ENCODE results near the gene ST6GALNAC4.

Gene ST6GALNAC4

GRCh38 chr9:127928676-127929624 is 12.1 kb upstream of the ST6GALNAC4 start:
- no peak for DNase-seq

DNA sequence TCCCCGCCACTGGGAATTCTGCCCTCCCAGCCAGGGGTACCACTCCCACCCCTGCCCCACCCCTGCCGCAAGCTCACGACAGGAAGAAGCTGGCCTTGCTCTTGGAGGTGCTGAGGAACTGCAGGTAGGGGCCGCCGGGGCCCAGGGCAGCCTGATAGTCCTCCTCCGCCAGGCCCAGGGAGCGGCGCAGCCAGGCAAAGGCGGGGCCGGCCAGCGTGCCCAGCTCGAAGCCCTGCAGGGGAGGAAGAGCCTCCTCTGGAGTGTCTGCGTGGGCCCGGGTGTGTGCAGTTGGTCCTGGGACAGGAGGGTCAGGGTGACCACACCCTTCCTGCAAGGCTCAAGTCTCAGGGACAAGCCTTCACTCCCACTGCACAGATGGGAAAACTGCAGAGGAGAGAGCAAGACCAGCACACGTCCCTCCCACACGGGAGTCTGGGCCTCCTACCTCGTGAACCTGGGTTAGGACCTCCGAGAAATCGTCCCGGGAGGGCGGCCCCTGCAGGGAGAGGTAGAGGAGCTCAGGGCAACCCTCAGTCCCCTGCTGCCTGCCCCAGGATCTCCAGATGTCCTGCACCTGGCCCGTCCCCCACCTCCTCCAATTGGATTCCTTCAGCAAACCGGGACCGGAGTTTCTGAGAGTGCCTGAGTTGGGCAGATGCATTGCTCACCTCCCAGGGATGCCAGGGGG is 11.3 kb upstream of the ST6GALNAC4 start:
- DNase-seq, result no peak

DNA sequence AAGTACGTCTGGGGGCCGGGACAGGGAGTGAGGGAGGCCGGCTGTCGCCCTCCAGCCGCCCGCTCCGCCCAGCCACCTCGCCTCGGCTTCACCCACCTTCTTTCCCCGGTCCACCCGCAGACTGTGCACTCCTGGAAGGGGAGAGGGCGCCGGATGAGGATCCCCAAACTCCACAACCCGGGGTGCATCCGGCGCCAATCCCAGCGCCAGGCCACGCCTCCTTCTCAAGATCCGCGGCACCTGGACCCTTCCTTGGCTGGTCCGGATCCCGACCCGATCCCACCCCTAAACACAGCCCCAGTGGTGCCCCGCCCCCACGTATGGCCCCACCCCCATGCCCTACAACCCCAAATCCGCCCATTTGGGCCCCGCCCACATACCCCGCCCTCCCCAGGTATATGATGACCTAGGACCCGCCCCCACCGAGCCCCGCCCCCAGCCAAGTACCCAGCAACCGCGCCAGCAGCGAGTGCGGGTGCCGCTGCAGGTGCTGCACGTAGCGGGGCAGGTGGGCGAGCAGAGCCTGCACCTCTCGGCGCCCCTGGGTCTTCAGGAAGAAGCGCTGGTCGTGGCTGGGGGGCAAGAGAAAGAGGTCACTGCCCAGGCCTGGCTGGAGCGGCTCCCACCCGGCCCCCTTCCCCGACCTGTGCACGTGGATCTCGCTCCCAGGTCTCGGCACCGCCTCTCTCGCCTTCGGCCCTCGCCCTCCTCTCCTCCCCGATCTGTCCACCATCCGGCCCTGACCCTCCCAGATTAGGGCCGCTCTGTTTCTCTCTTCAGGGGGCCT is 10.6 kb upstream of the ST6GALNAC4 start:
- DNase-seq, result no peak

DNA sequence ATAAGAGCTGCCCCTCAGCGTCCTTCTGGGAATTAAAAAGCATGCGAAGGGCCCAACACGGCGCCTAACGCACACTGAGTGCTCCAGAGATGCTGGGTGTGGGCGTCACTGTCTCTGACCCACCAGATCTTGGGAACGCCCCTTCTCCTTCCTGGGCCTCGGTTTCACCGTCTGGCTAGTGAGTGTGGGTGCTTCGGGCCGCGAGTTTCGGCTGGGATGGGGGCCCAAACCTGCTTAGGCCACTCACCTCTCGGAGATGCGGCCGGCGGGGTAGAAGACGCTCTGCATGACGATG is 10.0 kb upstream of the ST6GALNAC4 start:
- no peak for DNase-seq

GRCh38 chr9:127925959-127926905 is 9.4 kb upstream of the ST6GALNAC4 start:
- DNase-seq, result no peak

GRCh38 chr9:127924736-127925444 is 8.0 kb upstream of the ST6GALNAC4 start:
- DNase-seq, result no peak

- peak; percentile 13 for DNase-seq
These were observed 6.9 kb upstream of the ST6GALNAC4 start for GRCh38 chr9:127923771-127924170.

DNA sequence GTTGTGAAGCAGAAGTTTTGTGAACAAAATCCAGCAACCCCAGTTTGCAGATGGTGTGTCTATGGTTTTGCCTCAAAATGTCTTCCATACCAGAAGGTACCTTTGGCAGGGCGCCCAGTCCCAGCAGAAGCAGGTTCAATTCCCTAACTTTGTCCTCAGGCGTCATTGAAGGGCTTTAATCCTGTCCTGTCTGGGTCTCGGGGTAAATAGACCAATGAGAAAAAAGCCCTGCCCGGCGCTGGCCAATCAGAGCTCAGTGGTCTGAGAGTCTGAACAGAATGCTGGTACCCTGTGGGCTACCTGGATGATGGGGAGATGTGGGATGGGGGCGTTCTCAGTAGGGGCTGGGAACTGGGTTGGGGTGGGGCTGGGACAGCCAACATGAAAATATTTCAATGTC is 6.2 kb upstream of the ST6GALNAC4 start:
- no peak for DNase-seq

DNA sequence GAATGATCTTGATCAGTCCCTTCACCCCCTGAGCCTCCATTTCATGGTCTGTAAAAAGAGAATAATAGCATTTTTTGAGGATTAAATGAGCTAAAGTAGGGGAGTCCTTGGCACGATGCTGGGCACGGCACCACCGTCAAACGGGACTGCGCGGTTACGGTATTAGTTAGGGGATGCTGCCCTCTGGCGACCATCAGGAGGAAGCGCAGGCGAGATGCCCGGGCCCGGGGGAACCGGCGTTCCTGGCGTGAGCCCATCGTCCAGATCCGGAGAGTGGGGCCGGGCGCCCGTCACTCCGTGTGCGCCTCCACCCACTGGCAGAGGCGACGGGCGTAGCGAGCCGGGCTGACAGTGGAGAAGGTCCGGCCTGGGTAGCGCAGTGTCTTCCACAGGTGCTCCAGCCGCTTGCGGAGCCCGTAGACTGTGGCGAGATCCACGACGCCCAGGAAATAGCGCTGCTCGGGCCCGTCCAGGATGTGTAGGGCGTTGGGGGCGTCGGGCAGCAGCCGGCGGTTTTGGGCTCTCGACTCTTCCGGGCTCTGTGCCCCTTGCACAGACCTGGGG is 4.8 kb upstream of the ST6GALNAC4 start:
- DNase-seq, result peak; percentile 36

- DNase-seq, result no peak
These were observed 4.0 kb upstream of the ST6GALNAC4 start for GRCh38 chr9:127920794-127921193.

DNA sequence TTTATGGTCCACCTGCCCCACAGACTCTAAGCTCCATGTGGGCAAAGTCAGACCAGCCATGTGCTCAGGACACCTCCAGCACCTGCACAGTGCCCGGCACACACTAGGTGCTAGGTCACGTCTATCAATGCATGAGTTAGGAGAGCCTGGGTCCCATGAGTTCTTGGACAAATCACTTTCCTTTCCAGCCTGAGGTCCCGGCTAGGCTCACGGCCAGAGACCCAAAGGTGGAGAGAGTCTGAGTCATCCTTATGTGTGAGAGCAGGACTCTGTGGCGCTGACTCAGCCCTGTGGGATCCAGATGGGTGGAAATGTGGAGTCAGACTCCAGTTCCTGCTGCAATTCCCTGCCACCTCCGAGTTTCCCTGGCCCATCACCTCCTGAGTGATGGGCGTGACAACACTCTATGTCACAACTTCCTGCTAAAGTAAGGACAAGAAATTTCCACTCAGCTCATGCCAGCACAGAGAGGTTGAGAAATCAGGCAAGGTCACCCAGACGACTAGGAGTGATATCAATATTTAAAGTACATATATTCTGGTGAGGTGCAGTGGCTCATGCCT is 2.5 kb upstream of the ST6GALNAC4 start:
- peak; percentile 97 for DNase-seq

GRCh38 chr9:127918183-127919107 is 1.6 kb upstream of the ST6GALNAC4 start:
- DNase-seq, result no peak

- DNase-seq, result no peak
These were observed 762 bp upstream of the ST6GALNAC4 start for GRCh38 chr9:127917603-127918002.

DNA sequence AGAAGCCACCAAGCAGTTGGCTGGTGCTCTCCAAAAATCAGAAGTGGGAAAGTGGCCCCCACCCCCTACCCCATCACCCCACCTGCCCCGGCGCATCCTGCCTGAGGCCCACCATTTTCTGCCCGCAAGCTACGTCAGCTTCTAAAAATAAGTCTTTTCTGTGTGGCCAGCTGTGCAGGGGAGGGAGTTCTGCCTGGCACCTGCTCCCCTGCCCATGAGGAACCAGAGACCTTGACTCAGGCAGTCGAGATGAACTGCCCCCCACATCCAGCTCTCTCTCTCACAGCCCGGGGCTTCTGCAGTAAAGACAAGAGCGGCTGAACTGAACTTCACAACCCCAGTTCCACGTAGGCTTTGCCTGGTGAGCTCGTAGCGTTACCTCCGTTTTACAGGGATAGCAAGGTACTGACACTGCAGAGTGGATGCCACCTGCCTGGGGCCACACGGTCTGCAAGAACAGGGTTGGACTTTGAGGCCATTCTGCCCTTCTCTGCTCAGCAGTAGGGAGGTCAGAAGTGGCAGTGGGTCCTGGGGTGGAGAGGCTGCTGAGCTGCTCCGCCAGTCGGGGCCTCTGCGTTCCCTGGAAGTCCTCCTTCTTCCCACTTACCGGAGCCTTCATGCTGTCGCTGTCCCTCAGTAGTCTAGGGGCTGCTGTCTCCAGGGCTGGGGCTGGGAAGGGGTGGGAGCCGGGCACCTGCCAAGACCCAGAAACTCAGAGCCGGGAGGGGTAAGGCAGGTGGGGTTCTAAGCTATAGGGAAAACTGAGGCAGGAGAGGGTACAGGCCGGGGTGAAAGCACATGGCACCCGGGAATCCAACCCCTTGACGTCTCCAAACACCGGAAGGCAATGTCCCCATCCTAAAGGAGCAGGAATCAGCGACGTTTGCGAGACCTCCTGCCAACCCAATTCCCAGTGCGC is 781 bp downstream of the ST6GALNAC4 start:
- no peak for DNase-seq

- no peak for DNase-seq
These were observed 1.5 kb downstream of the ST6GALNAC4 start for GRCh38 chr9:127915325-127915752.

GRCh38 chr9:127913682-127914081 is 3.2 kb downstream of the ST6GALNAC4 start:
- no peak for DNase-seq

DNA sequence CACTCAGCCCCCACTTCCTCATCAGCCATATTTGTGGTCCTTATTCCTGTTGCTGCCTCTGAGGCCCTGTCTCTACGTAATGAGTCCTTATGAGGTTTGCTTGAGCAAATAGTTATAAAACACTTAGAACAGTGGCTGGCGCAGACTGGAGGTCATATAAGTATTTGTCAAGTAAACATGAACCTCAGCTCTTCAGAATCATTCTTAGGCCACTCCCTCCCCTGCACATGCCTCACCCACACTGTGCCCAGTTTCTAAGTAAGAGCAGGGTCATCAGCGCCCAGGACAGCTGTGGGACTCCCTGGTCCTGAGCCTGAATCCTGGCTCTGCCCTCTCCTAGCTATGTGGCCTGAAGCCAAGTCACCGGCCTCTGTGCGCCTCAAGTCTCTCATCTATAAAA is 4.0 kb downstream of the ST6GALNAC4 start:
- DNase-seq, result no peak

GRCh38 chr9:127912296-127912695 is 4.5 kb downstream of the ST6GALNAC4 start:
- DNase-seq, result no peak
